GM21423 (cell line): ENCODE measurements around the gene VASN.

Source experiments
- ATAC-seq: cut with Tn5 transposase; IDR thresholded peaks from one replicate; pipeline ENCODE4 v1.9.1; 2021; ENCODE audit warnings: mild to moderate bottlenecking, moderate library complexity; ENCODE audit not compliant: unreplicated experiment

VASN gene

GRCh38 chr16:4401094-4401501, 29.4 kb downstream of the VASN start:
- ATAC-seq: no peak

DNA sequence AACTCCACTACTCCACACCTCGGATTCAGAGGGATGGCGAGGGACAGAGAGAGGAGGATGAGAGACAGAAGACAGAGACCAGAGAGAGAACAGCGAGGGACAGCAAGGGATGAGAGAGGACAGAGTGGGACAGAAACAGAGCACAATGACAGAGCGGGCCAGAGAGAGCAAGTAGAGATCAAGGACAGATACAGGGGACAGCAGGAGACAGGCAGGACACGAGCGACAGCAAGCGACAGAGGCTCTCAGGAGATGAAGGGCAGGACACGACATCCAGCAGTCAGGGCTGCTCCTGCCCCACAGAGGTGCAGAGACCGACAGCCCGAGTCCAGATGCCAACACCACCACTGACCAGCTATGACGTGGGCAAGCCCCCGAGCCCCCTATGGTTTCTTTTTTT, 29.9 kb downstream of the VASN start:
- ATAC-seq: no peak

GRCh38 chr16:4402439-4403132, 30.9 kb downstream of the VASN start:
- no peak for ATAC-seq

- ATAC-seq: no peak
These were observed 31.7 kb downstream of the VASN start for GRCh38 chr16:4403133-4403949.

DNA sequence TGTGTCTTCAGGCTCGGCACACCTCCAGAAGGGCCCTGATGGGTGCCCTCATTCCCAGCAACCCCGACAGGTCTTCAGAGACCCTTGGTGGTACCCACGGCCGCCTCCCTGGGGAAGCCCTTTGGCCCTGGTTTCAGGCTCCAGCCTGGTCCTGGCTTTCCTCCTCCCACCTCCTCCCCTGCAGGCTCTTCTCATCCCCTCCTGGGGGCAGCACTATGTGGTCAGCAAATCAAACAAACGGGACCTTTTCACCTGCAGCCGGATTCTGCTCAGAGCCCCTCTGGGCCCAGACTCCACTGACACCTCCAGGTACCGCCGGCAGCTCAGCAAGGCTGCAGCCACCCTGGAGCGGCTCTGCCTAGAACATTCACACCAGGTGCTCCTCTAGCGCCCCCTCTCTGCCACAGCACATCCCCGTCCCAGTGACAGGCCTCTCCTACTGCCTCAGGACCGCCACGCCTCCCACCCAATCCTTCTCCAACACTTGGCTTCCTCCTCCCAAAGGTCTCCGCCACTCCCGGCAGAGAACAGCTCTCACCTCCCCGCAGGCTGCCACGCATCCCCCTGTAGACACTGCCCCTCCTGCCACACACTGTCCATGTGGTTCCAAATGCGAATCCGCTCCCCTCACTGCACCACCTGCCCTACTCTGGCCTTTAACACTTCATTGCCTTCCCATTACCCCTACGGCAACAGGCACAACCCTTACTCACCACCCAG, 32.8 kb downstream of the VASN start:
- no peak for ATAC-seq

DNA sequence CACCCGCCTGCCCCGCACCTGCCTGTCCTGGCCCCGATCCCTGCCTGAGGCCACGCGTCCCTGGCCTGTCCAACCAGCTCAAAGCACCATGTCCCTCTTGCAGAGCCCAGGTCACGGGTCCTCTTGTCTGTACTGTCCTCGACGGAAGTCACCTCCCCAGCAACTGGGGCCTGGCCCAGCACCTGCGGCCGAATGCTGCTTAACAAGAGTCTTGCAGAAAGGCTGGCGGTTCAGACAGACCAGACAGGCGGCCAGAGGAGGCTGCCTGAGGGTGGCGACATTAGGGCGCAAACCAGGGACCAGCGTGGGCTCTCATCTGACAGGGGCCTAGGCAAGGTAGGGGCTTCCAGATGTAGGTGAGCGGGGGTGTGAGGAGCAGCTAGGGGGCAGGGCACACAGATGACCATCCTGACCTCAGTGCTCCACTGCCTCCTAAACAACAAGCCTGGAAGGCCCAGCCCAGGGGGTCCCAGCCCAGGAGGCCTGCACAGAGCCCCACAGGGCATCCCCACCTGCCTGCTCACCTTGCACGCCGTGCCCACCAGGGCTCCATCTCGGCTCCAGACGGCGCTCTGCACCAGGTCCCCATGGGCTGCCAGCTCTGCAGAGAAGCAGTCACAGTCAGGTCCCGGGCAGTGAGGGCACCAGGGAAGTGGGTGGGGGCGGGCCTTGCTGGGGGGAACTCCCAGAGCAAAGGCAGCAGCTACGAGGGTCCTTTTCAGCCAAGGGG, 33.5 kb downstream of the VASN start:
- ATAC-seq: no peak

GRCh38 chr16:4407543-4408322, 36.1 kb downstream of the VASN start:
- no peak for ATAC-seq

DNA sequence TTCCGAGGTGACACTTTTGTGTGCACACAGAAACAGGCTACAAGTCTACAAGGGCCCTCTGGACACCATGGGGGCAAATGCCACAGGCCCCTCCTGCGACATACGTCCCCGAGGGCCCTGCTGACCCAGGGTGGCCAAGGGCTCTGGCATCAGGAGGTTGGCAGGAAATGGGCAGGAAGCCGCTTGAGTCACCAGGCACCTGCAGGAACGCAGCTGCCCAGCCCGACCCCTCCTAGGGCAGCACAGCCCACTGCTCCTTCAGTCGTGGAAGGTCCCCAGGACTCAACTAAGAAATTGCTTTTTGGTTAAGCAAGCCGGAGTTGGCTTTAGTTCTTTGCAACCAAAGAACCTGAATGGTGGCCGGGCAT, 36.7 kb downstream of the VASN start:
- ATAC-seq: no peak

DNA sequence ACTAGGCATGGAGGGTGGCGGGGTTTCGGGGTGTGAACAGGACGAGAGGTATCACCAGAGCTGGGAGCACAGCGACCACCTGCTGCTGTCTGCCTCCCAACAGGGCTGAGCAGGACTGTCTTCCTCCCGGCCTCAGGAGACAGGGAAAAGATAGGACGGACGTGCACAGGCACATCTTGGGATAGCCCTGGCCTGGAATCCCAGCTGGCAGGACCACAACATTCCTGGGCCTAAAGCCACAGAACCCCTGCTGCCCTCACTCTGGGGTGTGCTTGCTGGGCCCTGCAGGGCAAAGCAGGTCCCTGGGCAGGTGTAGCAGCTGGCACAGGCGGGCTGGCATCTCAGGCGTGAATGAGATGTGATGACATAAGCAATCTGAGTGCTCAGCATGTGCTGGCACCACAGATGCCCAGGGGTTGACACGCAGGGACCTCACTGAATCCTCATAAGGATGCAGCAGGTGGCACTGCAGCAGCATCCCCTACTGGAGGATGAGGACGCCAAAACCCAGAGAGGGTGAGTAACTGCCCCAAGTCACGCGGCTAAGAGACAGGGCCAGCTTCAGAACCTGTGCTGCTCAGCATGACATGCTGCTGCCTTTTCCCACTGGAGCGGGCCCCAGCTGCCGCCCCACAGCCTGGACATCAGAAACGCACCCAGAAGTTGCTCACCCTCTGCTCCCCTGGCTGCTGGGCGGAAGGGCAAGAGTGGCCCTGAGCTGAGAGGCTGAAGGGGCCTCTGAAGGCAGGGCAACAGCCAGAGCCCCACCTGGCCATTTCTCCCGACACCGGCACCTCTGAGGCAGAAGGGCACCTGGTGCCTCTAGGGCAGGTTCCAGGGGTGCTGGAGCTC, 37.7 kb downstream of the VASN start:
- no peak for ATAC-seq

DNA sequence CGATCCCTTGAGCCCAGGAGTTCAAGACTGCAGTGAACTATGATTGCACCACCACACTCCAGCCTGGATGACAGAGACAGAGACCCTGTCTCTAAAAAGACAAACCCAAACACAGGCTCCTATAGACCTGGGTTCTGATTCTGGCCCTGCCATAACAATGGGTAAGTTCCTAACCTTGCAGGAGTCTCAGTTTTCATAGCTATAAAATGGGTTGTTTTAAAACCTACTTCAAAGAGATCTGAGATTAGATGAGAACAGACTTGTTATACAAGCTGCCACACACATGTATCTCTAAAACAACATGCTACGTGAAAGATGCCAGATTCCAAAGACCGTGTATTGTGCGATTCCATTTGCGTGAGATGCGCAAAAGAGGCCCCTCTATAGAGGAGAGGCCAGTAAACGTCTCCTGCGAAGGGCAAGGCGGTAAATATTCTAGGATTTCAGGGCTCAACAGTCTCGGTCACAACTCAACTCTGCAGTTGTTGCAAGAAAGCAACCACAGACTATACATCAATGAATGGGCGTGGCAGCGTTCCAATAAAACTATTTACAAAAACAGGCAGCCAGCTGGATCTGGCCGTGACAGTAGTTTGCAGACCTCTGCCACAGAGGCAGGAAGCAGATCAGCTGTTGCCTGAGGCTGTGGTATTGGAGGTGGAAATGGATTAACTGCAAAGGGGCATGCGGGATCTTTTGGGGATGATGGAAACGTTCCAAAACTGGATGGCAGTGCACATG, 38.9 kb downstream of the VASN start:
- ATAC-seq: no peak

- ATAC-seq: no peak
These were observed 40.0 kb downstream of the VASN start for GRCh38 chr16:4411684-4412083.

- no peak for ATAC-seq
These were observed 40.5 kb downstream of the VASN start for GRCh38 chr16:4412159-4412558.

DNA sequence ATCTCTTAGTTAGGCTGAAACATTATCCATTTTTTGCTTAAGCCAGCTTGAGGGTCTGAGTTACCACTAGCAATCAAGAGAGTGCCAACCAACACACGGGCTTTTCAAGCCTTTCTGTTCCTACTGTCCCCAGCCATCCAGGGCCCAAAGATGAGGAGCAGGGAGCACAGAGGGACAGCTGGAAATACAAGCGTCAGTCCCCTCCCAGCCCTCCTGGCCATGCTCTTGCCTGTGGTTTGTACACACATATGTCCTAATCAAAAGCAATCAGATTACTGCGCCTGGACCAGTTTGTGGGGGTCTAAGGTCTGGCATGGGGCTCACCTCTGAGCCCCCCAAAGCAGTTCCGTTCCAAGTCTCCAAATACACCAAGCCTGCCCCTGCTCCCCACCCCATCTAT, 41.2 kb downstream of the VASN start:
- no peak for ATAC-seq

GRCh38 chr16:4414187-4414917, 42.7 kb downstream of the VASN start:
- ATAC-seq: peak; percentile 57

DNA sequence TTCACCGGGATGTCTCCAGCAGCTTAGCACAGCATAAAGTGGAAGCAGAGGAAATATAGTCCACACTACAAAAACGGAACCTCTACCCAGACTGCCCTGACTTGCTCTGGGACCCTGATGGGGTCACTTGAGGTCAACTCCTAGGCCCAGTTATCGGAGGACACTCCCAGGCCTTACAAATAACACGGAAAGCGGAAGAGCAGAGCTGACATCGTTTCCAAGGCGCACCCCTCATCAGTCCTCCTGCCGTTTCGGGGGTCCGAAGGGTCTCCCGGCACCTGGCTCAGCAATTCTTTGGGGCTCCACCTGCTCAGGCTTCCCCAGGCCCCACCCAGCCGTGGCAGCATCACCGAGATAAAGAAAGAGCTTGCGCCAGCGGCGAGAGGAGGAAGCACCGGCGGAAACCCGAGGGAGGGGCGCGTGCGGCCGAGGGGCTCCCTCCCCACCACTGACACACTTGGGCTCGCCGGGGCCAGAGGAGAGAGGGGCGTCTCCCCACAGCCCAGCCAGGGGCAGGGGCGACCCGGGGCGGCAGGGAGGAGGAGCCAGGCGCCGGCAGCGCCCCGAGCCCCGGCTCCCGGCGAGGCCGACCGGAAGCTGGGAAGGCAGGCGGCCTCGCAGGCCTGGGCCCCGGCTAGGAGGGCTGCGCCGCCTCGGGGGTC, 44.0 kb downstream of the VASN start:
- peak; percentile 11 for ATAC-seq

- peak; percentile 68 for ATAC-seq
These were observed 44.8 kb downstream of the VASN start, which contains the start of gene CORO7 for GRCh38 chr16:4416200-4417032. Gene CORO7, minus strand, starts transcription at chr16:4416596. Its CDS starts 78 bp downstream, at chr16:4416518.
